ENCODE results near the gene EPN3.

The EPN3 gene

GRCh38 chr17:50593321-50593720 lies 60.8 kb downstream of the EPN3 start:
- no peak for DNase-seq
